ENCODE results near the gene ATG4C. TPM values are rescaled to one million over a fixed set of nuclear protein-coding genes. Genes with fewer than 3 reads are reported as not detected.

ATG4C gene
- total RNA-seq, 4 donors from 2014 or later: 2.5 to 5.8 (median 4.5) TPM

DNA sequence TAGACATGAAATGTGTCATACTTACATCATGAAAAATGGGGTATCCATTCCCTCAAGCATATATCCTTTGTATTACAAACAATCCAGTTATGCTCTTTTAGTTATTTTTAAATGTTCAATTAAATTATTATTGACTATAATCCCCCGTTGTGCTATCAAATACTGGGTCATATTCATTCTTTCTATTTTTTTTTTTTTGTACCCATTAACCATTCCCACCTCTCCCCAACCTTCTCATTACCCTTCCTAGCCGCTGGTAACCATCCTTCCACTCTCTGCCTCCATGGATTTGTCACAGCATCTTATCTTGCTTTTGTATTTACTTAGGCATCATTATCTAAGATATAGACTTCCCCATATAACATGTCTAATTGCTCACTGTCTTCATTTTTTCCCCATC is 15.8 kb downstream of the ATG4C start:
- Histone ChIP-seq H3K27me3 (no peaks in the 10 kb centered on the region), H3K4me1 (no peaks in the 10 kb centered on the region), H3K27ac (no peak overlapping the region), H3K36me3 (no peaks in the 10 kb centered on the region), H3K4me3 (no peak overlapping the region), H3K9me3 (no peaks in the 10 kb centered on the region)
- DNase-seq (no peak), ATAC-seq (no peak)
- intact Hi-C loops (cut with DNase I; ENCODE audit: low total_unique reads) (no loop called here), in situ Hi-C loops (cut with MboI; ENCODE audit: low sequenced_read_pairs in 4 of 4) (loop anchor here in 1 of 4 donors (25.0 kb wide), 1 partner anchor 1062 kb away; the partner anchor contains the start of genes PATJ and TM2D1)
- TF ChIP-seq POLR2A (IDR thresholded peaks at IDR 0.05): no peak
- TF ChIP-seq, protein P1, sequence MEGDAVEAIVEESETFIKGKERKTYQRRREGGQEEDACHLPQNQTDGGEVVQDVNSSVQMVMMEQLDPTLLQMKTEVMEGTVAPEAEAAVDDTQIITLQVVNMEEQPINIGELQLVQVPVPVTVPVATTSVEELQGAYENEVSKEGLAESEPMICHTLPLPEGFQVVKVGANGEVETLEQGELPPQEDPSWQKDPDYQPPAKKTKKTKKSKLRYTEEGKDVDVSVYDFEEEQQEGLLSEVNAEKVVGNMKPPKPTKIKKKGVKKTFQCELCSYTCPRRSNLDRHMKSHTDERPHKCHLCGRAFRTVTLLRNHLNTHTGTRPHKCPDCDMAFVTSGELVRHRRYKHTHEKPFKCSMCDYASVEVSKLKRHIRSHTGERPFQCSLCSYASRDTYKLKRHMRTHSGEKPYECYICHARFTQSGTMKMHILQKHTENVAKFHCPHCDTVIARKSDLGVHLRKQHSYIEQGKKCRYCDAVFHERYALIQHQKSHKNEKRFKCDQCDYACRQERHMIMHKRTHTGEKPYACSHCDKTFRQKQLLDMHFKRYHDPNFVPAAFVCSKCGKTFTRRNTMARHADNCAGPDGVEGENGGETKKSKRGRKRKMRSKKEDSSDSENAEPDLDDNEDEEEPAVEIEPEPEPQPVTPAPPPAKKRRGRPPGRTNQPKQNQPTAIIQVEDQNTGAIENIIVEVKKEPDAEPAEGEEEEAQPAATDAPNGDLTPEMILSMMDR (IDR thresholded peaks at IDR 0.05 in 4 of 5, conservative IDR thresholded peaks at IDR 0.05 in 1 of 5): no peak

DNA sequence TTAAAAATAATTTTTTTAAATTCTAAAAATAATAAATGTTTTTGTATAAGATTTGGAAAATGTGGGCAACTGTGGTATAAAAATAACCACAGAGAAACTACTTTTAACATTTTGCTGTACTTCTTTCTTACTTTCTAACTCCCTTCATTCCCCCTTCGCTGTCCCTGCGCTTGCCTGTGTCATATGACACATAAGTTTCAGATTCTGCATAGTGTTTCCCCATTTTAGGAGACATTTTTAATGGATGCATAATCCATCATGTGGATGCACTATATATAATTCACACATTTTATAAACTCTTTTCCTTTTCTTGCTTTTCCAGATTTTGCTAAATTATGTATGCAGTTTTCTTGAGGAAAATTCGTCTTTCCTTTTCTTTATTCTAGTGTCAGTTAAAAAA is 16.3 kb downstream of the ATG4C start:
- in situ Hi-C loops (cut with MboI; ENCODE audit: low sequenced_read_pairs in 4 of 4): no loop called here
- DNase-seq: no peak
- H3K36me3 ChIP-seq: no peaks in the 10 kb centered on the region
- ATAC-seq: no peak
- no peaks in the 10 kb centered on the region for H3K4me1 ChIP-seq
- no peaks in the 10 kb centered on the region for H3K27me3 ChIP-seq
- H3K4me3 ChIP-seq: no peak overlapping the region
- no peaks in the 10 kb centered on the region for H3K9me3 ChIP-seq
- intact Hi-C loops (cut with DNase I; ENCODE audit: low total_unique reads): no loop called here
- no peak for TF ChIP-seq POLR2A (IDR thresholded peaks at IDR 0.05)
- TF ChIP-seq, protein P1 (IDR thresholded peaks at IDR 0.05 in 4 of 5, conservative IDR thresholded peaks at IDR 0.05 in 1 of 5): no peak
- H3K27ac ChIP-seq: no peak overlapping the region

DNA sequence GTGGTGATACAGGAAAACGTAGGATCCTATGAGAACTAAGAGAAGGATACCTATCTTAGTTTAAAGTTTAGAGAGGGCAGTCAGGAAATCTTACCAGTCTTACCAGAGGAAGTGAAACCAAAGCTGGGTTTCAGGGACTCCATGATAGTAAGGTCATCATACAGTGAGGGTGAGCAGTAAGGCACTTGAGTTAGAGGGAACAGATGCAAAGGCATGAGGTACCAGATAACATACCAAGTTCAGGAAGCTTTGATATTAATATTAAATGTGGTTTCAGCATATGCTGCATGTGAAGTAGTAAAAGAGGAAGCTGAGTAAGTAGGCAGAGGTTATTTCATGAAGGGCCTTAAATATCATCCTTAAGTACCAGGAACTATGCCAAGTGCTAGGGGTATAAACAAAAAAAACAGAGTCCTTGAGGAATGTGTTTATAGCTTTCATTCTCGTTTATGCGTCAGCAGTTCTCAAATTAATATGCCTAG is 16.9 kb downstream of the ATG4C start:
- Histone ChIP-seq H3K27me3 (no peaks in the 10 kb centered on the region), H3K4me3 (no peak overlapping the region), H3K4me1 (no peaks in the 10 kb centered on the region), H3K9me3 (no peaks in the 10 kb centered on the region), H3K36me3 (no peaks in the 10 kb centered on the region), H3K27ac (no peak overlapping the region)
- ATAC-seq (no peak), DNase-seq (no peak)
- intact Hi-C loops (cut with DNase I; ENCODE audit: low total_unique reads) (no loop called here), in situ Hi-C loops (cut with MboI; ENCODE audit: low sequenced_read_pairs in 4 of 4) (no loop called here)
- TF ChIP-seq, protein P1 (IDR thresholded peaks at IDR 0.05 in 4 of 5, conservative IDR thresholded peaks at IDR 0.05 in 1 of 5): no peak
- TF ChIP-seq POLR2A (IDR thresholded peaks at IDR 0.05): no peak

DNA sequence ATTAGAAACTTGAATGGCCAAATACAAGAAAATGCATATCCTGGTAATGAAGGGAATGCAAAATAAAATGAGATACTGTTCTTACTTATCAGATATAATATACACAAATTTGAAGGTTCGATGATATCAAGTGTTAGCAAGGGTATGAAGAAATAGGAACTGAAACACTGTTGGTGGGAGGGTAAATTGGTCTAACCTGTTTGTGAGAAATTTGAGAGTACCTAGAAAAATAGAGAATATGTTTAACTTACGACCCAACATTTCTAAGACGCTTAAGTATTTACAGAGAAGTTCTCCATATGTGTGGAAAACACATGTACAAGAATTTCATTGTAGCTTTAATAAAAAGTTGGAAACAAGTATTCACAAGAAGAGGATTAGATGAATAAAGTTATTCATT is 25.9 kb downstream of the ATG4C start:
- Histone ChIP-seq H3K36me3 (peaks cover 0 to 6% of the 10 kb centered on the region in 2 donors), H3K4me3 (no peak overlapping the region), H3K27me3 (no peaks in the 10 kb centered on the region), H3K27ac (no peak overlapping the region), H3K9me3 (no peaks in the 10 kb centered on the region), H3K4me1 (no peaks in the 10 kb centered on the region)
- TF ChIP-seq, protein P1 (IDR thresholded peaks at IDR 0.05 in 4 of 5, conservative IDR thresholded peaks at IDR 0.05 in 1 of 5): no peak
- TF ChIP-seq POLR2A (IDR thresholded peaks at IDR 0.05): no peak
- no peak for ATAC-seq
- intact Hi-C loops (cut with DNase I; ENCODE audit: low total_unique reads) (no loop called here), in situ Hi-C loops (cut with MboI; ENCODE audit: low sequenced_read_pairs in 4 of 4) (no loop called here)
- no peak for DNase-seq

Data from gastrocnemius medialis (tissue), 4 donors.